H1 (cell line): ENCODE data around the gene XAB2. TPM values are rescaled to one million over a fixed set of nuclear protein-coding genes. Genes with fewer than 3 reads are reported as not detected.

Experiments used
- CTCF ChIA-PET: fragments of 300-600 bp; sonication (Branson Sonifier 250); formaldehyde crosslinking; loops from one replicate; lab custom pipeline; 2021; ENCODE audit not compliant: partially characterized antibody; lab: Charles Lee
- POLR2A ChIA-PET: fragments of 300-600 bp; sonication (Branson Sonifier 250); formaldehyde crosslinking; loops from one replicate; lab custom pipeline; 2021; ENCODE audit warnings: inconsistent platforms; ENCODE audit not compliant: partially characterized antibody; lab: Charles Lee
- DNase-seq, 2 experiments: peaks; one replicate each; pipeline versions ENCODE4 v3.0.0 to v3.0.0-alpha.2; 2010 to 2022; ENCODE audit warnings: low spot score in 2 of 2, low read depth in 1 of 2, mixed read lengths in 1 of 2
- FAIRE-seq: peaks from 2 replicates; lab custom pipeline; 2011; peaks lifted over from hg19 to GRCh38; lab: Jason Lieb, UNC
- H2AFZ ChIP-seq: 2 replicates; pipeline ENCODE4 v1.8.1; 2012; ENCODE audit warnings: low read length, inconsistent platforms
- H2AK5ac ChIP-seq: 2 replicates; pipeline ENCODE4 v1.6.1; 2013; ENCODE audit warnings: low read depth, low read length
- H2BK120ac ChIP-seq: replicated peaks from 2 replicates; pipeline ENCODE3; 2013; ENCODE audit warnings: low read depth, low read length, inconsistent platforms
- H2BK12ac ChIP-seq: 2 replicates; pipeline ENCODE4 v1.6.1; 2013; ENCODE audit warnings: low read depth, low read length
- H2BK15ac ChIP-seq: 2 replicates; pipeline ENCODE4 v1.6.1; 2013; ENCODE audit warnings: low read length
- H2BK20ac ChIP-seq: 2 replicates; pipeline ENCODE4 v1.6.1; 2013; ENCODE audit warnings: low read length
- H2BK5ac ChIP-seq: 2 replicates; pipeline ENCODE4 v1.6.1; 2013; ENCODE audit warnings: low read depth, low read length
- H3K14ac ChIP-seq: 2 replicates; pipeline ENCODE4 v1.6.1; 2013; ENCODE audit warnings: inconsistent platforms; ENCODE audit not compliant: insufficient read length
- H3K18ac ChIP-seq: 2 replicates; pipeline ENCODE4 v1.6.1; 2013; ENCODE audit warnings: low read length; ENCODE audit errors: extremely low read depth
- H3K23ac ChIP-seq: 2 replicates; pipeline ENCODE4 v1.6.1; 2013; ENCODE audit warnings: inconsistent platforms; ENCODE audit not compliant: insufficient read length
- H3K23me2 ChIP-seq: 2 replicates; pipeline ENCODE4 v1.6.1; 2013; ENCODE audit warnings: low read depth, low read length
- H3K27ac ChIP-seq: 2 replicates; pipeline ENCODE4 v1.6.1; 2011; ENCODE audit warnings: low read depth, low read length, inconsistent platforms
- H3K27me3 ChIP-seq, 4 experiments: replicated peaks in 1 of 4; 1 replicate in 1 of 4; 2 replicates in 3 of 4; pipeline versions ENCODE4 v1.6.1 to v1.8.1; 2011 to 2013; ENCODE audit warnings: low read length in 3 of 4, mild to moderate bottlenecking in 3 of 4, inconsistent platforms in 2 of 4, mixed read lengths in 2 of 4, moderate library complexity in 1 of 4; ENCODE audit not compliant: control insufficient read depth in 3 of 4, insufficient read depth in 3 of 4; ENCODE audit errors: extremely low read depth in 1 of 4
- H3K36me3 ChIP-seq, 4 experiments: 2 replicates each; pipeline versions ENCODE4 v1.6.1 to v1.8.1; 2011 to 2013; ENCODE audit warnings: mild to moderate bottlenecking in 4 of 4, low read length in 3 of 4, moderate library complexity in 2 of 4, control low read depth in 1 of 4, inconsistent platforms in 1 of 4; ENCODE audit not compliant: insufficient read depth in 4 of 4, control insufficient read depth in 2 of 4
- H3K4ac ChIP-seq: replicated peaks from 2 replicates; pipeline ENCODE3; 2013; ENCODE audit warnings: low read length, low read depth, mixed read lengths, inconsistent platforms; ENCODE audit not compliant: insufficient read length
- H3K4me1 ChIP-seq, 4 experiments: replicated peaks in 1 of 4; 1 replicate in 1 of 4; 2 replicates in 3 of 4; pipeline versions ENCODE4 v1.6.1 to v1.8.1; 2011 to 2013; ENCODE audit warnings: low read length in 3 of 4, inconsistent platforms in 2 of 4, mixed read lengths in 1 of 4; ENCODE audit not compliant: insufficient read depth in 4 of 4, control insufficient read depth in 3 of 4
- H3K4me2 ChIP-seq, 2 experiments: 2 replicates each; pipeline versions ENCODE4 v1.6.1 to v1.8.1; 2011 to 2013; ENCODE audit warnings: low read depth in 2 of 2, low read length in 2 of 2, control low read depth in 1 of 2, inconsistent platforms in 1 of 2, mild to moderate bottlenecking in 1 of 2; ENCODE audit not compliant: insufficient read depth in 1 of 2
- H3K4me3 ChIP-seq, 4 experiments: fragments of 200-600, 300-600 bp in 1 of 4; sonication (generic), shearing (Covaris generic), sonication (Bioruptor Twin) in 1 of 4; 2 replicates each; pipeline versions ENCODE4 v1.5.1 to v1.8.1; 2011 to 2016; ENCODE audit warnings: low read length in 4 of 4, low read depth in 3 of 4, control low read depth in 2 of 4, inconsistent platforms in 2 of 4, mild to moderate bottlenecking in 2 of 4, mixed read lengths in 1 of 4, moderate library complexity in 1 of 4; ENCODE audit not compliant: insufficient read depth in 2 of 4; ENCODE audit errors: extremely low read depth in 1 of 4
- H3K56ac ChIP-seq: replicated peaks from 2 replicates; pipeline ENCODE3; 2013; ENCODE audit warnings: low read depth, mild to moderate bottlenecking, mixed read lengths, low read length, inconsistent platforms; ENCODE audit not compliant: insufficient read length
- H3K79me1 ChIP-seq: 2 replicates; pipeline ENCODE4 v1.6.1; 2013; ENCODE audit warnings: low read depth, low read length, control low read depth
- H3K79me2 ChIP-seq, 2 experiments: 2 replicates each; pipeline versions ENCODE4 v1.6.1 to v1.8.1; 2012 to 2013; ENCODE audit warnings: low read length in 2 of 2, mild to moderate bottlenecking in 2 of 2, inconsistent platforms in 1 of 2; ENCODE audit not compliant: insufficient read depth in 2 of 2, control insufficient read depth in 1 of 2
- H3K9ac ChIP-seq, 4 experiments: replicated peaks in 1 of 4; 1 replicate in 1 of 4; 2 replicates in 3 of 4; pipeline versions ENCODE4 v1.6.1 to v1.8.1; 2011 to 2013; ENCODE audit warnings: low read depth in 3 of 4, low read length in 3 of 4, control low read depth in 2 of 4, mild to moderate bottlenecking in 2 of 4, moderate library complexity in 2 of 4, inconsistent platforms in 1 of 4; ENCODE audit errors: extremely low read depth in 1 of 4
- H3K9me3 ChIP-seq, 2 experiments: 2 replicates each; pipeline versions ENCODE4 v1.6.1 to v1.8.1; 2012 to 2013; ENCODE audit warnings: mild to moderate bottlenecking in 2 of 2, moderate library complexity in 2 of 2, control low read depth in 1 of 2, inconsistent platforms in 1 of 2, low read depth in 1 of 2, low read length in 1 of 2, mixed read lengths in 1 of 2; ENCODE audit not compliant: insufficient read depth in 2 of 2
- H4K20me1 ChIP-seq, 2 experiments: replicated peaks in 1 of 2; 2 replicates each; pipeline versions ENCODE3 to v1.8.1; 2011 to 2013; ENCODE audit warnings: inconsistent platforms in 2 of 2, low read length in 2 of 2, mild to moderate bottlenecking in 1 of 2; ENCODE audit not compliant: insufficient read depth in 2 of 2, control insufficient read depth in 1 of 2
- H4K5ac ChIP-seq: 2 replicates; pipeline ENCODE4 v1.6.1; 2013; ENCODE audit warnings: low read length, low read depth, mixed read lengths, inconsistent platforms; ENCODE audit not compliant: insufficient read length
- H4K8ac ChIP-seq: 2 replicates; pipeline ENCODE4 v1.8.0; 2013; ENCODE audit warnings: mild to moderate bottlenecking, moderate library complexity, low read length, inconsistent platforms; ENCODE audit not compliant: insufficient read depth; ENCODE audit errors: extremely low read depth
- H4K91ac ChIP-seq: replicated peaks from 2 replicates; pipeline ENCODE3; 2013; ENCODE audit warnings: low read length, mixed read lengths, inconsistent platforms; ENCODE audit not compliant: insufficient read length
- ATF3 ChIP-seq: IDR thresholded peaks from 2 replicates; pipeline ENCODE4 v1.6.1; 2011; ENCODE audit warnings: low read depth, mild to moderate bottlenecking, low read length; ENCODE audit not compliant: insufficient read depth
- CHD1 ChIP-seq: IDR thresholded peaks from 2 replicates; pipeline ENCODE4 v1.6.1; 2012; ENCODE audit warnings: low read depth, low read length, improper control_type of control experiment
- CREB1 ChIP-seq: IDR thresholded peaks from 2 replicates; pipeline ENCODE4 v1.6.1; 2012; ENCODE audit warnings: inconsistent platforms
- EZH2 ChIP-seq: fragments of 200-600 bp; sonication (generic); IDR thresholded peaks from 2 replicates; pipeline ENCODE4 v1.7.1; 2012; ENCODE audit warnings: low read depth, mild to moderate bottlenecking, moderate library complexity, low read length, inconsistent platforms; ENCODE audit not compliant: severe bottlenecking
- GTF2F1 ChIP-seq: IDR thresholded peaks from 2 replicates; pipeline ENCODE4 v1.6.1; 2012; ENCODE audit warnings: low read depth, low read length, improper control_type of control experiment, borderline replicate concordance
- KDM1A ChIP-seq: fragments of 200-600, 300-600 bp; sonication (generic); IDR thresholded peaks from 2 replicates; pipeline ENCODE4 v1.7.1; 2016; ENCODE audit warnings: mild to moderate bottlenecking, low read length, borderline replicate concordance
- MAFK ChIP-seq: IDR thresholded peaks from 2 replicates; pipeline ENCODE4 v1.6.1; 2012; ENCODE audit warnings: low read depth, mild to moderate bottlenecking, improper control_type of control experiment, low read length
- RNF2 ChIP-seq: fragments of 200-900, 300-1000 bp; sonication (generic); IDR thresholded peaks from 2 replicates; pipeline ENCODE4 v1.7.1; 2016; ENCODE audit warnings: borderline replicate concordance, low read depth, mild to moderate bottlenecking, antibody characterized with exemption, low read length; ENCODE audit not compliant: poor library complexity, severe bottlenecking; ENCODE audit errors: missing control alignments
- SAP30 ChIP-seq: fragments of 300-600 bp; sonication (generic); IDR thresholded peaks from 2 replicates; pipeline ENCODE4 v1.7.1; 2012; ENCODE audit warnings: low read length, moderate library complexity, mild to moderate bottlenecking, inconsistent platforms; ENCODE audit not compliant: insufficient read depth, insufficient replicate concordance
- SUZ12 ChIP-seq: fragments of 200-600 bp; sonication (generic); IDR thresholded peaks from 2 replicates; pipeline ENCODE4 v1.6.1; 2012; ENCODE audit warnings: mild to moderate bottlenecking, inconsistent platforms, low read length, moderate library complexity, mixed read lengths
- TBP ChIP-seq: IDR thresholded peaks from 2 replicates; pipeline ENCODE4 v1.6.1; 2011; ENCODE audit warnings: low read depth, low read length, improper control_type of control experiment
- TCF12 ChIP-seq: IDR thresholded peaks from 2 replicates; pipeline ENCODE4 v1.6.1; 2011; ENCODE audit warnings: low read depth, mild to moderate bottlenecking, low read length
- WGBS, 2 experiments: shearing (Covaris generic) in 1 of 2; methylation state at CpG; one replicate each; pipeline versions ENCODE4 v1.1.6 to v1.1.7; 2013 to 2015; ENCODE audit warnings: low lambda C conversion rate in 2 of 2, mixed read lengths in 2 of 2, inconsistent platforms in 1 of 2, low coverage in 1 of 2, missing lambda C conversion rate in 1 of 2; ENCODE audit not compliant: insufficient replicate concordance in 2 of 2, insufficient coverage in 1 of 2, insufficient read length in 1 of 2; ENCODE audit errors: extremely low coverage in 1 of 2, missing lambda C conversion rate in 1 of 2; 5-methylcytosine and 5-hydroxymethylcytosine counted together
- polyA plus RNA-seq, 7 experiments: library from polyadenylated mRNA; depleted of rRNA in 3 of 7; stranded (reverse) in 5 of 7; unstranded in 2 of 7; fragments of >200 nt in 5 of 7; fragments of 200-250 nt in 2 of 7; gene quantifications; 1 replicate in 5 of 7; 2 replicates in 1 of 7; 4 replicates in 1 of 7; pipeline versions ENCODE4 v1.2.1 to v1.2.3, GENCODE V29; 2011 to 2013; ENCODE audit warnings: missing spikeins in 2 of 7, mixed read lengths in 2 of 7
- total RNA-seq: library from RNA; stranded (reverse); fragmentation: NEBNext Ultra II Directional; extraction: Animal tissue kit (Norgen Biotek cat#: 25700); gene quantifications from 2 replicates; pipeline ENCODE4 v1.2.1, GENCODE V29; 2021

XAB2 gene
- total and polyA plus RNA-seq, 2 of the 8 experiments (the other 6 are each of a cell fraction or from before 2014, with no cell fraction given): 48.2 to 49.4 TPM

- Histone ChIP-seq H2BK5ac (no peak overlapping the region), H2AK5ac (no peak overlapping the region), H4K20me1 (peaks cover 0 to 10% of the 10 kb centered on the region in 2 experiments), H3K4me2 (no peak overlapping the region), H2BK120ac (no peak overlapping the region), H3K9ac (no peak overlapping the region), H3K56ac (no peak overlapping the region), H3K18ac (no peak overlapping the region), H3K14ac (no peak overlapping the region), H4K8ac (no peak overlapping the region), H3K23ac (no peak overlapping the region), H3K27ac (no peak overlapping the region), H2AFZ (no peak overlapping the region), H3K4me1 (peaks cover 0 to 5% (median 0%) of the 10 kb centered on the region in 4 experiments; a peak in 2 of 7 replicates), H2BK12ac (no peak overlapping the region), H2BK20ac (no peak overlapping the region), H4K5ac (no peak overlapping the region), H3K27me3 (peaks cover 0 to under 1% (median 0%) of the 10 kb centered on the region in 4 experiments; a peak in 1 of 7 replicates), H3K79me2 (no peaks in the 10 kb centered on the region), H2BK15ac (no peak overlapping the region), H3K9me3 (no peaks in the 10 kb centered on the region), H4K91ac (no peak overlapping the region), H3K36me3 (peaks cover 0 to 3% (median 0%) of the 10 kb centered on the region in 4 experiments; a peak in 2 of 8 replicates), H3K23me2 (peaks cover 2% of the 10 kb centered on the region; the same call in 1 of the 2 replicates), H3K79me1 (no peaks in the 10 kb centered on the region; the same call in 1 of the 2 replicates), H3K4ac (no peak overlapping the region), H3K4me3 (no peak overlapping the region)
- WGBS, 2 experiments: 89% methylated on average over 14 of the region's 14 CpGs; no CpG with 5 or more reads in 1 of the 2 experiments
- ChIA-PET CTCF (interaction anchor here (1.1 to 1.8 kb wide), 3 partner anchors 11 to 155 kb away, joined by 4 to 7 read pairs (median 6); no protein-coding TSS in a partner anchor), POLR2A (interaction anchor here (0.6 to 1.8 kb wide), 3 partner anchors 10 to 81 kb away, joined by 3 to 8 read pairs (median 3); no protein-coding TSS in a partner anchor)
- FAIRE-seq: no peak
- no peak for DNase-seq
- no peak for TF ChIP-seq SAP30
- no peak for TF ChIP-seq TBP
- no peak for TF ChIP-seq CHD1
- no peak for TF ChIP-seq ATF3
- TF ChIP-seq MAFK: no peak
- no peak for TF ChIP-seq CREB1
- TF ChIP-seq GTF2F1: no peak
- no peak for TF ChIP-seq EZH2
- no peak for TF ChIP-seq TCF12
- TF ChIP-seq RNF2: no peak
- no peak for TF ChIP-seq KDM1A
- no peak for TF ChIP-seq SUZ12
These were observed 15.8 kb upstream of the XAB2 start for GRCh38 chr19:7645163-7645562.
